SW 1271 (cell line): ENCODE measurements around the gene CIAPIN1.
"Not testable (repeated sequence)": the region's sequence is repeated elsewhere in the genome, so short reads cannot be mapped to it uniquely, and the experiment has no call there.

Source experiments
- DNase-seq, 2 experiments: peaks; one replicate each; lab custom pipeline; 2025; lab: John Stamatoyannopoulos, UW

The CIAPIN1 gene

GRCh38 chr16:57406881-57407280 is 40.3 kb downstream of the CIAPIN1 start:
- no peak for DNase-seq

DNA sequence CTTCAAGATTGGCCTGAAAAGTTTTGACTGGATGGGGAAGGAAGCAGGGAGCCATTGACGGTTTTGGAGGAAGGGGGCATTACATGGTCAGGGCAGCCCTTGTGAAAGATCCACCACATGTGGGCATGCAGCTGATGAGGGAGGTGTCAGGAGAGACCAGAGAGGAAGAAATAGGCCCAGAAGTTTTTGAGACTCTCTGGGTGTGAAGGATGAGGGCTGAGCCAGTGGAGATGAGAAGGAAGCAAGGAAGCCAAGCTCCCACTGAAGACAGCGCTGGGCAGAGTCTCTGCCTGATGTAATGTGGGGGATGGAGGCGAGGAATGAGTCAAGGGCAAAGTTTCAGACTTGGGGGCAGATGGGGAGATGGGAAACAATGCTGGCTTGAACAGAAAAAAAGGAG is 42.1 kb downstream of the CIAPIN1 start:
- DNase-seq = no peak

- DNase-seq = no peak
Observed at GRCh38 chr16:57403965-57404817, 43.0 kb downstream of the CIAPIN1 start, which contains the start of gene CCL17. Gene CCL17, plus strand, starts transcription at chr16:57404767. Its CDS starts 9,166 bp downstream, at chr16:57413933.

- DNase-seq = no peak
Observed at GRCh38 chr16:57401943-57402640, 45.1 kb downstream of the CIAPIN1 start.

- not testable (repeated sequence) for DNase-seq
Observed at GRCh38 chr16:57397493-57397892, 49.7 kb downstream of the CIAPIN1 start.

GRCh38 chr16:57396786-57397185 is 50.4 kb downstream of the CIAPIN1 start:
- DNase-seq = no peak

GRCh38 chr16:57395026-57395425 is 52.2 kb downstream of the CIAPIN1 start:
- DNase-seq = no peak

DNA sequence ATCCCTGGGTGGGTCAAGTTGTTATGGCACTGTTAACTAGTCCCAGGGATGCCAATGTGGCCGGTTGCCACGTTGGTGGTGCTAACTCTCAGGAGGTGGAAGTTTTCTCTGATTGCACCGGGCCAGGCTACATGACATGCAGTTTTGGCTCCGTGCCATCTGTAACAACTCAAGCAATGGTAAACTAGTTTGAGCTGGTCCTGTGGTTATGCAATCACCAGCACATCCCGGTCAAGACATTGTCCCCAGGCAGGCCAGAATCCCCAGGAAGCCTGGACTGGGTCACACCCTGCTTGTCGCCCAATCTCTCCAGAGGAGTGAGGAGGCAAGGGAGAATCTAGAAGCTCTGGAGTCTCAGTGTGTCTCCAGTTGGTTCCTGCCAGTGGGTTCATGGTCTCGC is 52.7 kb downstream of the CIAPIN1 start:
- no peak for DNase-seq

GRCh38 chr16:57392694-57393093 is 54.5 kb downstream of the CIAPIN1 start:
- DNase-seq = no peak

GRCh38 chr16:57391708-57392107 is 55.5 kb downstream of the CIAPIN1 start:
- no peak for DNase-seq

GRCh38 chr16:57391300-57391699 is 55.9 kb downstream of the CIAPIN1 start:
- DNase-seq = no peak

GRCh38 chr16:57390636-57391295 is 56.4 kb downstream of the CIAPIN1 start:
- no peak for DNase-seq

GRCh38 chr16:57389087-57389468 is 58.1 kb downstream of the CIAPIN1 start:
- DNase-seq = no peak

DNA sequence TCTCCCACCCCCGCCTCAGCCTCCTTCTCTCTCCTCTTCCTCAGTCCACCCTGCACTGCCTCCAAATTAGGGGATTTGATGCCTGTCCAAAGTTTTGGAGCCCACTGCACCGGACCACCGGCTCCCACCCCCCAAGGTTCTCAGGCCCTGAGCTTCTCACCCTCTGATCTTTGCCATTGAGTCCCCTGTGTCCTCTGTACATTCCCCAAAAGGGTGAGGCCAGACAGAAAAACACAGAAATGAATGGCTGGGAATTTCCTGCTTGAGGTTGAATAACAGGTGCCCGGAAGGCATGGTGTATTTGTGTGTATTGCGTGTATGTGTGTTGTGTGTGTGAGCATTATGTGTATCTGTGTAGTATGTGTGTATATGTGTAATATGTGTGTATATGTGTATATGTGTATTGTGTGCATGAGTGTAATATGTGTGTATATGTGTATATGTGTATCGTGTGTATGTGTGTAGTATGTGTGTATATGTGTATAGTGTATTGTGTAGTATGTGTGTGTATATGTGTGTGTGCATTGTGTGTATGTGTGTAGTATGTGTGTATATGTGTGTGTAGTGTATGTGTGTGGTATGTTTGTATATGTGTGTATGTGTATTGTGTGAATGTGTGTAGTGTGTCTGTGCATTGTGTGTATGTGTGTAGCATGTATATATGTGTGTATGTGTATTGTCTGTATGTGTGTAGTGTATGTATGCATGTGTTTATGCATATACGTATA is 58.7 kb downstream of the CIAPIN1 start:
- no peak for DNase-seq

GRCh38 chr16:57387598-57388354 is 59.4 kb downstream of the CIAPIN1 start:
- no peak for DNase-seq

- DNase-seq = no peak
Observed at GRCh38 chr16:57386381-57386951, 60.7 kb downstream of the CIAPIN1 start.

- DNase-seq = no peak
Observed at GRCh38 chr16:57385083-57385482, 62.1 kb downstream of the CIAPIN1 start.

GRCh38 chr16:57384248-57385070 is 62.7 kb downstream of the CIAPIN1 start:
- no peak for DNase-seq

GRCh38 chr16:57383276-57384247 is 63.6 kb downstream of the CIAPIN1 start:
- DNase-seq = no peak
